GM11168 (cell line): ENCODE data around the gene NSD2.
"Not testable (repeated sequence)": the region's sequence is repeated elsewhere in the genome, so short reads cannot be mapped to it uniquely, and the experiment has no call there.

Experiments
- in situ Hi-C: fragments of 300-500 bp; cut with MboI; formaldehyde crosslinking; loops from one replicate; pipeline ENCODE4 v1.12.0; 2022; ENCODE audit warnings: low sequenced_read_pairs; ENCODE audit not compliant: unreplicated experiment

The NSD2 gene

GRCh38 chr4:1870578-1871443 is at the start of gene NSD2:
TSS of gene NSD2 (plus strand) at chr4:1871393. CDS start at chr4:1900655, 29,262 bp downstream.
- in situ Hi-C loops, result no loop called here

- in situ Hi-C loops, result no loop called here
Measured at GRCh38 chr4:1821679-1822567, 49.3 kb upstream of the NSD2 start.

- in situ Hi-C loops, result no loop called here
Measured at GRCh38 chr4:1822568-1823544, 48.3 kb upstream of the NSD2 start.

DNA sequence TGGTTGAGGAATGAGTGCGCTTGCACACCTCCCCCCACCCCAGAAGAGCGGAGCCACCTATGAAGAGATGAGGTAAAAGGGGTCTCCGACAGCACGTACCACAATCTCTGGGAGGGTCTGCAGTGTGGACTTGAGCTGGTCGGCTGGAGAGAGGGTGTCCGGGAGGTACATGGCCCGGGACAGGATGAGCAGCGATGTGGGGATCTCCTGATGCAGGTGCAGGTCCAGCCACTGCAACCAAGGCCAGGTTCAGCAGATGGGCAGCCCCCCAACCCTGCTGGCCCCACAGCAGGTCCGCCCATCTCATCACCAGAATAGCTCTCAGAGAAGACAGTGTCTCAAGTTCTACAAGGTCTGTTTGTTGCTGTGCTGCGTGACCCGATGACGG is 47.7 kb upstream of the NSD2 start:
- in situ Hi-C loops, result no loop called here

DNA sequence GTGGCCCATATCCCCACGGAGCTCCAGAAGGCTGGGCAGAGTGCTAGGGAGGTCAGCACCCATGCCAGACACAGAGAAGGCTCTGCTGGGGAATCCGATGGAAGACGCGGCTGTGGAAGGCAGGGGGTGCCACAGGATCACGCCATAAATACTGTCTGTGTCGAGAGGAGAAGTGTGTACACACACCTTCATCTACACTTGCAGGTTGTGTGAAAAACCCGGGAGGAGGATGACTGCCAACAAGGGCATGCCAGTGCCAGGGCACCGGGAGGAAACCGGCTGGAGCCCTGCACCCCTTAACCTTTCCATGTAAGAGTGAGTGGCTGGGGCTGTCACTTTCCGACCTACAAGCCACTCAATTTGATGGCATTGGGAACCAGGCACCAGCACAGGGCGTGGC is 46.4 kb upstream of the NSD2 start:
- in situ Hi-C loops, result no loop called here

DNA sequence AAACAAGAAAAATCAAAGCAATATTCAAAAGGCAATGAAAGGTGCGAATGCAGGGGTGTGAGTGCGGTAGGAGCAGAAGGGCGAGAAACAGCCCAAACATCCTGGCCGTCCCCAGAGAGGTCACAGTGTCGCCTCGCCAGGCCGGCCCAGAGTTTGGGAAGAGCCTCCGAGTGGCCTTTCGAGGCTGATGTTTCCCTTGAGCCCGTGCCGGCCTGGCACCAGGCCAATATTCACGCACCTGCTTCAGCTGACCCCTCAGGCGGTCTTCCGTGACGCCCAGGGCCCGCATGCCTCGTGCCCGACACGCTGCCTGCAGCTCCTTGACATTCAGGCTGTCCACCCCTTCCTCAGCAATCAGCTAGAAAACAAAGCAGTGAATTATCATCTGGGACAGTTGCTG is 45.9 kb upstream of the NSD2 start:
- in situ Hi-C loops, result no loop called here

- in situ Hi-C loops, result no loop called here
Measured at GRCh38 chr4:1826531-1827350, 44.5 kb upstream of the NSD2 start.

- in situ Hi-C loops, result no loop called here
Measured at GRCh38 chr4:1830234-1830633, 41.0 kb upstream of the NSD2 start.

- in situ Hi-C loops, result no loop called here
Measured at GRCh38 chr4:1830642-1831228, 40.5 kb upstream of the NSD2 start.

GRCh38 chr4:1831331-1831730 is 39.9 kb upstream of the NSD2 start:
- in situ Hi-C loops, result no loop called here

- in situ Hi-C loops, result no loop called here
Measured at GRCh38 chr4:1832690-1833089, 38.5 kb upstream of the NSD2 start.

DNA sequence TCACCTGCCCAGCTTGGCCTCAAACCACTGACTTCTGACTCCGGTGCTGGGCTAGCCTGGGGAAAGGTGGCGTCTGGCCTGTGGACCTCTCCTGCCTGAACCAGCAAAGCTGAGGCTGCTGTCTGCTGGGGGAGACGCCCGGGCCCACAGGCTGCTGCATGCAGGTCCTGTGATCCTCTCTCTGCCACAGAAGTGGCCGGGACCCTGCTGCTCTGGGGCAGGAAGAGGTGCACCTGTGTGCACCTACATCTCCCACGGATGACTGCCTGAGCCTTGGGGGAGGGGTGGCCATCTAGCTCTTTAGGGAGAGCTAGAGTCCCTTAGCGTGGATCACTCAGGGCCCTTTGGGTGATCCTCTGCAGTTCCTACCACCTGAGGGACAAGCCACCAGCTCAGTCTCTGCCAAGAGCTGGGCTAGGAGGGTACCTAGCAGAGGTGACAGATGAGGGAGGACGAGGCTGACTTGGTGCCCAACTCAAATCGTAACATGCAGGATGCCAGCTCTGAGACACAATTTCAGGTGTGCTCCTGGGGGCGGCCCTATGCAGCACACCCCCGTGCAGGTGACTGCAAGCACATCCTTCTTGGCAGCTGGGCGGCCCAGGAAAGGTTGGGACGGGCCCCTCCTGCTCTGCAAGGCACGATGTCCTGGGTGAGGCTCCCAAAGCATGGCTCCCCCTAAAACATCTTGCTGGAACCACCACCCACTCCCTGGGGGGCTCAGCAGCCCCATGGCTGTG is 37.7 kb upstream of the NSD2 start:
- in situ Hi-C loops, result no loop called here

DNA sequence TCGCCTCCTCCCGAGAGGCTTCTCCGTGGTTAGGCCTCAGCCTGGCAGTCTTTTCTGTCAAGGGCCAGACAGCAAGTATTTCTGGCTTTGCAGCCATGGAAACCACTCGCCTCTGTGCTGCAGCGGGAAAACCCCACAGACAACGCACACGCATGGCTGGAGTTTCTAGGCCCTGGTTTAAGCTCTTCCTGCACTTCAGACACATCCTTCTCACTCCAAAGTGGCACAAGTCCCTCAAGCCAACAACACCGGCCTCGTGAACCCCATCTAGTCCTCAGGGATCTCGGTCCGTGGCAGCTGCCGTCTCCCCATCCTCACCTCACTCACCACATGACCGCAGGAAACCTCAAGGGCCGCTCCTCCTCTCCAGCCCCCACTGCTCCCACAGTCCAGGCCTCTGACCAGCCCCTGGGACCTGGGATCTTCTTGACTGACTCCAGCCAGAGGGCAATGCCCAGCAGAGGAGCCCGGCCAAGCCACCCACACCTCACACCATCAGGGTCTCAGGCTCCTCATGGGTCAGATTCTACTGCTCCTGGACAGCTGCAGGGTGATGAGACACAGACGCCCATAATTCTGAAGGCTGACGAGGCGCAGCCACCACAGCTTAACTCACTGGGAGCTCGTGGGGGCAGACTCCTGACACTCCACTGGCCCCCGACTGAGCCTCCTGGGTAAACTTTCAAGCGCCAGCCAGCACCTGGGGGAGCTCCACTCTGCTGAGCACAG is 37.0 kb upstream of the NSD2 start:
- in situ Hi-C loops, result no loop called here

DNA sequence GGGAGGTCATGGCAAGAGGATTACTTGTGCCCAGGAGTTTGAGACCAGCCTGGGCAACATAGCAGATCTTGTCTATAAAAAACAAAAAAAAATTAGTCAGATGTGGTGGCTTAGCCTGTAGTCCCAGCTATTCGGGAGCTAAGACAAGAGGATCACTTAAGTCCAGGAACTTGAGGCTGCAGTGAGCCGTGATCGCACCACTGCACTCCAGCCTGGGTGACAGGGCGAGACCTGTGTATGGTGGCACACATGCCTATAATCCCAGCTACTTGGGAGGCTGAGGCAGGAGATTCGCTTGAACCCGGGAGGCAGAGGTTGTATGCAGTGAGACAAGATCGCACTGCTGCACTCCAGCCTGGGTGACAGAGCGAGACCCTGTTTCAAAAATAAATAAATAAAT is 35.4 kb upstream of the NSD2 start:
- in situ Hi-C loops, result not testable (repeated sequence)

- in situ Hi-C loops, result no loop called here
Measured at GRCh38 chr4:1836650-1837049, 34.5 kb upstream of the NSD2 start.

GRCh38 chr4:1837069-1837468 is 34.1 kb upstream of the NSD2 start:
- in situ Hi-C loops, result no loop called here

GRCh38 chr4:1839282-1839681 is 31.9 kb upstream of the NSD2 start:
- in situ Hi-C loops, result no loop called here
